GM18870 (cell line): ENCODE data around the gene DDHD1.
A peak's percentile ranks its signal among the peaks of the same experiment; 100 is the strongest.
"Not testable (repeated sequence)": the region's sequence is repeated elsewhere in the genome, so short reads cannot be mapped to it uniquely, and the experiment has no call there.

Experiments used
- ATAC-seq: cut with Tn5 transposase; IDR thresholded peaks from one replicate; pipeline ENCODE4 v1.9.1; 2021; ENCODE audit warnings: moderate library complexity; ENCODE audit not compliant: unreplicated experiment

The DDHD1 gene

DNA sequence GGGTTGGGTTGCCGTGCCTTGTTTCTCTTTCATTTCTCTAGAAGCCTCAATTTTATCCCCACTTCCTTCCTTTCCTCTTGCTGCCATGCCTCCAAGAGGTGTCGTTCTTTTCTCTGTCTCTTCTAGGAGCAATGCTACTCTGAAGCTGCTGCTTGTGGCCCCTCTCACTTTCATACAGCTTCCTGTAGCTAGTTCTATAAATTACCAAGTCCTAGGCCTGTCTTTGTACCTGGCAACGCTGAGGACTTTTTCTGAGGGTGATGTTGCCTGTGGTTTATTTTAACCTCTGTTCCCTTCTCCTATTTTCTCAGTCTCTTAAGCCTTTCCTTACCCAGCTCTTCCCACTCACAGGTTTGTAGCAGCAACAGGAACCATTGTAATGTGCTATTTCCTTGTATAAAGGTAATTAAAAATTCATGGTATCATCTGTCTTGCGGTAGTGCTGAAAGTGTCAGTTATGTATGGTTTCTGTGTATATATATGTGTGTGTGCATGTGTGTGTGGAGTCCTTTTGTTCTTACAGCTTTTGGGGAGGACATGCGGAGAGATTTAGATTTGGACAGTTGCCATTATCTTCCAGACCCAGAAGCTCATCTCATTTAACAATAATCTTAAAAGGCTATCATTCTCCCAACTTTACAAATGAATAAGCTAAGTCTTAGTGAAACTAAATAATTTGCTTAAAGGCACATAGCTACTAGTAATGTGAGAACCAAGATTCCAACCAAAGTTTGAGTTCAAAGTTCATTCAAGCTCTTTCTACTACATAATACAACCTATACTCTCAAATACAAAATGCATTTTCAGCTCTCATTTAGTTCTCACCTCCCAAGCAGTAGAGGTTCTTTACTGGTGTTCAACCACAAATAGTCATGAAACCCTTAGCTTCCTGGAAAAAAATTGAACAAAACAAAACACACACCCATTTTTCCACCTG lies 43.8 kb downstream of the DDHD1 start:
- ATAC-seq: peak; percentile 82

DNA sequence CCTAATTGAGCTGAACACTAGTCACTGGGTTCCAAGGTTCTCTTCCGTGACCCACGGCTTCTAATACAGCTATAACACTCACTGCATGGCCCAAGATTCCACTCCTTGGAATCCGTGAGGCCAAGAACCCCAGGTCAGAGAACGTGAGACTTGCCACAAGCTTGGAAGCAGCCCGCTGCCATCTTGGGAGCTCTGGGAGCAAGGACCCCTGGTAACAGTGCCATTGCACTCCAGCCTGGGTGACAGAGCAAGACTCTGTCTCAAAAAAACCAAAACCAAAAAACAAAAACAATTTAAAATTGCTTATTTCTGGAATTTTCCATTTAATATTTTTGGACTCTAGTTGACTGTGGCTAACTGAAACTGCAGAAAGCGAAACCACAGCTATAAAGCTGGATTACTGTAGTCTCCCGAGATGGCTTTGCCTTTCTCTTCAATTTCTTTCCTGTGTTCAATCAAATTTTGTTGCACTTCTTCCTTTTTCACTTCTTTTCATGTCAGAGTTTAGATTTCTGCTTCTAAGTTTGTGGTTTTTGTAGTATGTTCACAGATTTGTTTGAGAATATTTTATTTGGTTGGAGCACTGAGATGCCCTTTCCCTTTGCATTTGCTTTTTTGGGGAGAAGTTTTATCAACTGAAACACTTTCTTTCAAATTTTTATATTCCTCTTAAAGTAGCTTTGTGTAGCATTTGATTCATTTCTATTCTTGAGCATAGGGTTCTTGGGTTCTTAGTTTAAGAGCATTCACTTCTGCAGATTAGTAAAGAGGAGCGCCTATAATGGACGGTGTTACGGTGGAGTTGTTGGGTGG lies 44.6 kb downstream of the DDHD1 start:
- ATAC-seq: no peak

DNA sequence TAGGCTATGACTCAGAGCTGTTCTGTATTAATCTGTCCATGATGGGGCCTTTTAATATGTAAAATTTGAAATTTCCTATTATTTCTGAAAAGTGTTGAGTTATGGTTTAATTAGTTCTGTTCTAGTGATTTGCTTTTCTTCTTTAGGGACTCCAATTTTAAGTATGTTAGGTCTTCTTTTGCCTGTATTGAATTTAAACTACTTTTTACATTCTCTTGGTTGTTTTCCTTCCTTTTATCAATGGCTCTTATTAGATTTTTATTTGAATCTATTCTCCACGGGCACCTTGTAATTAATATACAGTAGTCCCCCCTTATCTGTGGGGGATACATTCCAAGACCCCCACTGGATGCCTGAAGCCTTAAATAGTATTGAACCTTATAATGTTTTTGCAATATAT lies 46.4 kb downstream of the DDHD1 start:
- no peak for ATAC-seq

DNA sequence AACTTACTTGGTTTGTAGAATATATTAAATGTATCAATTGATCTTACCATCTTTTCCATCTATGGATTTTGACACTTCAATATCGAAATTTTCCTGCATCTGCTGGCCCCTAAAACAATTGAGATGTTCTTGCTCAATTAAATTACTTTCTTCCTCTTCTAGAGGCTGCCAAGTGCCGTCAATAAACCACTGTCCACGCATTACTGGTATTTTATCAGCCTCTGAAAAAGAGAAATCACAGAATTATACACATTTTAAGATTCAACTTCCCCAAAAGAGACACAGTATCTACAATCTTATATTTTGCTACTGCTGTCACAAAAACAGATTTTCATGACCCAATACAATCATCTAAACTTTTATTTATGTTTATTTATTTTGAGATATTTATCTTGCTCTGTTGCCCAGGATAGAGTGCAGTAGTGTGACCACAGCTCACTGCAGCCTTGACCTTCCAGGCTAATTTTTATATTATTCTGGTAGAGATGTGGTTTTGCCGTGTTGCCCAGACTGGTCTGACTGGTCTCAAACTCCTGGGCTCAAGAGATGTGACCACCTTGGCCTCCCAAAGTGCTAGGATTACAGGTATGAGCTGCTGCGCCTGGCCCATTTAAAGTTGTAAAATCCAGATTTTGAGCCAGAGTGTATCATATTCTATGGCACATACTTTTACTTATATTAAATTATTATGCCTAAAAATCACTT lies 49.3 kb downstream of the DDHD1 start:
- no peak for ATAC-seq

DNA sequence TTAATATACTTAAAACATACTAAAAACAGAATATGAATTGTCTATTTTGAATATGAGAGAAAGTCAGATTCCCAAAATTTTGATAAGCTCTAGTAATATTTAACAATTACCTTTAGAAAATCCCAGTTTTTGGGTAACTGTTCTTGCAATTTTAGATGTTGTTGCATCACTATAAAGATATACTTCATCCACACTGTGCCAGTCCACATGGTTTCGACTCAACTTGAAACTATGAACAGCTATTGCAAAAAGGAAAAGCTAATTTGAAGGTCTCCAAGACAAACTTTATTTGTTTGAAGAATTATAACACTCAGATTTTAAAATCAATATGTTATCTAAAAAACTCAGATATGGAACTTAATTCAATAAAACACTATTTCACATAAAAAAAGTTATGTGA lies 59.9 kb downstream of the DDHD1 start:
- ATAC-seq: no peak

DNA sequence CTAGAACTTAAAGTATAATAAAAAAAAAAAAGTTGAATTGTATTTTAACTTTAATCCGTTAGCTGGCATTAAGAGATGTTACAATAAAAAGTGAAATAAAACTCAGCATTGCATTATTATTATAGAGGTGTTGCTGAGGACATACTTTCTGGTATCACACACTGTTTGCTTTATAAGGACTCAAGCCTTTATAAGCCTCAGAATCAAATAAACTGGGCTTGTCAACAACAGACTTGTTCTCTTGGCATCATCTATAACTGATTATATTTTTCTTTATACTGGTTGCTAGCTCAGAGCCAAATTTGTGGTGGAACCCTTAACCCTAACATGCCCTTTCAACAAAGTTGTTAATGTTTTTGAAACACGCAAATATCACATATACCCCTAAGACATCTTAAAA lies 62.3 kb downstream of the DDHD1 start:
- no peak for ATAC-seq

DNA sequence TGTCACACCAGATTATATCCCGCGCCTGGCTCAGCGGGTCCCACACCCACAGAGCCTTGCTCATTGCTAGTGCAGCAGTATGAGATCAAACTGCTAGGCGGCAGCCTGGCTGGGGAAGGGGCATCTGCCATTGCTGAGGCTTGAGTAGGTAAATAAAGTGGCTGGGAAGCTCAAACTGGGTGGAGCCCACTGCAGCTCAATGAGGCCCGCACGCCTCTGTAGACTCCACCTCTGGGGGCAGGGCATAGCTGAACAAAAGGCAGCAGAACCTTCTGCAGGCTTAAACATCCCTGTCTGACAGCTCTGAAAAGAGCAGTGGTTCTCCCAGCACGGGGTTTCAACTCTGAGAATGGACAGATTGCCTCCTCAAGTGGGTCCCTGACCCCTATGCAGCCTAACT lies 68.2 kb downstream of the DDHD1 start:
- not testable (repeated sequence) for ATAC-seq

DNA sequence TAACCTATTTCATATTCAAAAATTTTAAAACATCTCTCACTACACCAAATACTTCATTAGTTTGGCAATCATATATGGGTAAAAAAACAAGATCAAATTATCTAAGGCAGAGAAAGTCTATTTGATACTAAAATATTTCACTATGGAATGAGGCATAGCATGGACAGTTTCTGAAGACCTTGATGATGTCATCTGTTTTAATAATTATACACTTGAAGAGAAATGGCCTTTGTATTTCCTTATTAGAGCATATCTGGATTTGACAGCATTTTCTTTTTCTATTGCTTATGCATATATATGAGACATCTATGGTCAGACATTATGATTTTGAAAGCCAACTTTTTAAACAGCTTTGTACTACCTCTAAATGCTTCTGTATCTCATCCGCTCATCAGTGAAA lies 88.6 kb downstream of the DDHD1 start:
- no peak for ATAC-seq

DNA sequence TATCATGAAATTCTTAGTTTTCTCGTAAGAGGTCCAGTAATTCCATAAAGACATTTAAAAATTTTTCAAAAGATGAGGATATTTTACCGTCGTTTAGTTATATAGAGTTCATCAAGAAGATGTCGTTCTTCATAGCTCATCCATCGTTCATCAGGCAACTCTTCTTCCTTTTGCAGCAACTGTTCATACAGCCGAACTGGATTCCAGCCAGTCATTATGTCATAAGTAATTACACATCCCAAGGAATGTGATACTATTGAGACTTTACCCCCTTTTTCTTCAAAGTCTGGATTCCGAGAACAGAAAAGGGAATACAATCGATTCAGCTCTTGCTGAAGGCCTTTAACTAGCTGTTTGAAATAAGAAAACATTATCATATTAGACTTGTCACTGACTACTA lies 90.3 kb downstream of the DDHD1 start:
- no peak for ATAC-seq

DNA sequence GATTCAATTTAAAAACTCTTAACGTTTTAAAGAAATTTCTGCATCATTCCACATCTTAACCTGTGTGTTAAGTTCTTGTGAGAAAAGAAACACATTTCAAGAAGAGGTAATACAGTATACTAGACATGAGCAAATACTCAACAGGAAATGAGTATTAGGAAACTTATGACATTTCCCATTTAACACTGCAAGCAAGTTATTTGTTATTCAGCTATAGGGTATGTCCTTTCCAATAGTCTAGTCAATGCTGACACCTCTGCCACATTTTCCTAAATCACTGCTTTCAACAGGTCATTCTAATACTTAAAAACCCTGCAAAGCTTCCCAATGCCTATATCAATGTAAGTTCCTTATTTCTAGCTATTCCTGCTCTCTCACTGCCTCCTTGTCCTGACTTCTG lies 93.1 kb downstream of the DDHD1 start:
- ATAC-seq: no peak

DNA sequence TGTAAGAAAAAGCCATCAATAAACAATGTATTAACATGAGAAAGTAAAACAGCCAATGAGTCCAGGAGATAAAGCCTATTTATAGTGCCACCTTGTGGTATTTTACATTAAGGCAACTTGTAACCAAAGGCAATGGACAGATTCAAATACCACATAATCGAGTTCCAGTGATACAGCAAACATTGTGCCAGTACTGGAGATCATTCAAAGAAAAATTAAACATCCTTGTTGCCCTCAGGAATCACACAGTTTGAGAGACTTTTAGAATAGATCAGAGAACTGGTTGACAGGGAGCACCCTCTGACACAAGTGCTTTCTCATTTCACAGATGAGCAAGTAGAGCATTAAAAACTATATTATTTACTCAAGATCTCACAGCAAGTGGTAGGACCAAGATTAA lies 98.1 kb downstream of the DDHD1 start:
- no peak for ATAC-seq

DNA sequence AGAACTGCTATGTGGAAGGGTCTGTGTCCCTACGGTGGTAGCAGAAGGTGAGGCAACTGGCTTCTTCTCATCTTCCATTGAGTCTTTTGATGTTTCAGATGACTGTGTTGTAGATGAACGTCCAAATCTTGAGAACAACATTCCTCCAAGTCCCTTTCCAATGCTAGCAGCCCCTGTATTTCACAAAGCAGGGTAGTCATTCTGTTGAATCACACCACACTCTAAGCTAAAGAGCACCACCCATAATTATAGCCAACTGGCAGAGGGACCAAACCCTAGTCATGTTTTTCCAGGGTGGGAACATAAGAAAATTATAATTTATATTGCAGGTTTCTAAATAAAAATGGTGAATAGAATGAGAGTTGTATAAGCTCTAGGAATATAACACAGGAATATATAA lies 98.7 kb downstream of the DDHD1 start:
- ATAC-seq: no peak

DNA sequence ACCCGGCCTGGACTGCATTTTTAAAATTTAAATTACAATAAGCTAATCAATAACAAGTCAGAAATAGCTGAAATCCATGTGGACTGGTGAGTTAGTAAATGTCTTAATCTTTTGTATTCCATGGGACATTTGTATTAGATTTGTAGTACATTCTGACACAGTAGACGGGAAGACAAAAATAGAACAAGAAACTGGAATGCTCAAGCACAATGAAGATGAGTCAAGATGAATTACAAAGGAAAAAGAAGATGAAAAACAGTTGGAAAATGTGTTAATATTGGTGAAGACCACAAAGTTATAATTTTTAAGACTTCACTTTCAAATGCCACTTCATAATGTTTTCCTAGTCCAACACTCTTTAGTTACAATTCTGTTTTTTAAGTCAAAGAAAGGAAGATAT lies 104.5 kb downstream of the DDHD1 start:
- ATAC-seq: no peak

DNA sequence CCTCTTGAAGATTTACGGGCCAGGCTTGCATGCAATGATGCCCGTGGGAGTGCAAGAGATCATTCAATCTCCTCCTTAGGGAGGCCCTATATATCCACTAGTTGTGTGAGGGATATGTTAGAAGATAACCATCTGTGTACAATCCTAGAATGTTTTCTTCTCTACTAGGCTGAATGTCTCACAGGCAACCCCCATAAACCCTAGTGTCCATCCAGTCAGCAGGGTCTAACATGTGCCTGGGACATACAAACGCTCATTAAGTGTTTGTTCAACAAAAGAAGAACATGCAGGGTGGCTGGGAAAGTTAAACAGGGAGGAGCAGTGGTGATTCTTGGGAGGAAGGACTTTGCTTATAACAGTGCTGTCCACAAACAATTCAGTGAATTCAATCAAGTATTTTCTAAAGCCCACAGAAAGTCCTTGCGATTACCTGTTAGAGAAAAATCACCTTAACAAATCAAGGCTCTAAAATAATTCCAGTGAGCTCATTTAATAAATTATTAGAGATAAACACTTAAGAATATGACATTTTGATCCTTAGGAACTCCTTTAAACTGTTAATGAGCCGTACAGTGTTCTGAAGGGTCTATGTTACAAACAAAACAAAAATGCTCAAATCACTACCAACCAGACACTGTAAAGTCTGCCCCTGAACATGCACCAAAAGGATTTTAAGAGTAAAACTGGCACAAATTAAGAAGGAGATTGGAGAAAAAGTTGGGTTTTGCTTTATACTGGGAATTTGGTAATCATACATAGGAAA lies 105.6 kb downstream of the DDHD1 start:
- no peak for ATAC-seq

DNA sequence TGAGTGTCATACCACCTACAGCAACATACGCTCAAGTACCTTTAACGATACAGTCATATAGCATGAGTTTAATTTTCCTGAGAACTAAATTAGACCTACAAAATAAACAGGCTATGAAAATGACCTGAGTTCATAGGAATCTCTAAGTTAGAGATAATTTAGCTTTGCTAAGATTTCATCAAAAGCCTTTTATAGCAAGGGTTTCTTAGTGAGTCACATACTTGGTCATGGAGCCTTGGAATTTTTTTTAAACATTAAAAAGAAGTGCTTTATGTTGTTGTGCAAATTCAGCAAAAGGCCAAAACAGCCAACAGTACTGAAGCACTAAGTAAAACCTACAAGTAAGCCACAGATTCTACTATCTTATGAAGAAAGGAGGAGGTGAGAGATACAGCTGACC lies 108.6 kb downstream of the DDHD1 start:
- ATAC-seq: no peak

DNA sequence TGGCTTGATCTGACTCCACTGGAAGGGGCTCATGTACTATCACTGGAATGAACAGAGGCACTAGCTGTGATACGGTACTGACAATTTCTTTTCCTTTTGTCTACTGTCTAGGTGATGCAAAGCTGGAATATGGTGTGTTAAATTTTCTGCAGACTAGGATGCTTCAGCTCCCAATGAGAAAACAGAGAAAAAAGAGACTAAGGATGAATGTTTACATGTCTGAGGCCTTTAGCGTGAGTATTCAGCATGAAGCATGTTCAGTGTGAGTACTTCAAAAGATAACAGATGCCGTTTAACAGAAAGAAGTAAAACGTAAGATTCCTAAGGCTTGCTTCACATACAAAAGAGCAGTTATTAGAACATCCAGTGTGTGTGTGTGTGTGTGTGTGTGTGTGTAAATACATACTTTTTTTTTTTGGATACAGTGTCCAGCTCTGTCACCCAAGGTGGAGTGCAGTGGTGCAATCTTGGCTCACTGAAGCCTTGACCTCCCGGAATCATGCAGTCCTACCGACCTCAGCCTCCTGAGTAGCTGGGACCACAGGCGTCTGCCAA lies 110.0 kb downstream of the DDHD1 start:
- no peak for ATAC-seq

DNA sequence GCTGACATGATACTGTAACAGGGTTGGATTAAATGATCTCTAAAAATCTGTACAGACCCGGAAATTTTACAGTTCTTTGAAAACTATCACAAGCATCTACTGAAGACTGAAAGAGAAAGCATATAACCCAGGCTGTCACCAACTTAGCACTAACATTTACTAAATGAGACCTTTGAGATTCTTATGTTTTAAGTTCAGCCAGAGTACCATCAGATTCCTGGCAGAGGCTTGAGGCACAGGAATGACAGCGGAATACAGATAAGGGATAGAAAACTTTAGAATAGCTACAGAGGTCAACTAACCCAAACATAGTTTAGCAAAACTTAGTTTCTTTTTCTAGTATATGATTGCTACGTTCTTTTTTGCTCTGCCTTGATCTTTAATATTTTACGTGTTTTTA lies 110.6 kb downstream of the DDHD1 start:
- ATAC-seq: no peak

DNA sequence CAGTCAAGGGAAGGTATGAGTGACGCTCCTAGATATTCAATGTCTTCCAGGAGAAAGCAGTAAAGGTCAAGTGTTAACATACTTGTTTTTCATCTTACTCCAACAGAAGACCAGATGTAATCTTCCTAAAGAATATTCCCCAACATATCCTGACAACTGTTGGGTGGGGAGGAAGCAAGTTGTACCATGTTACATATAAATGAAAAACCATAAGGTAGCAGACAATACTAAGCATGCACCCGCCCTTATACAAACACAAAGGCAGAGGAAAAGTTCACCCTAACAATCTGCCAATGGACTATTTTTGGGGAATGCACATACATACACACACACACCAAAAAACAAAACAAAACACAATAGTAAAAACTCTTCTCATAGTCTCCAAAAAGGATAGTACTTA lies 112.1 kb downstream of the DDHD1 start:
- ATAC-seq: no peak

DNA sequence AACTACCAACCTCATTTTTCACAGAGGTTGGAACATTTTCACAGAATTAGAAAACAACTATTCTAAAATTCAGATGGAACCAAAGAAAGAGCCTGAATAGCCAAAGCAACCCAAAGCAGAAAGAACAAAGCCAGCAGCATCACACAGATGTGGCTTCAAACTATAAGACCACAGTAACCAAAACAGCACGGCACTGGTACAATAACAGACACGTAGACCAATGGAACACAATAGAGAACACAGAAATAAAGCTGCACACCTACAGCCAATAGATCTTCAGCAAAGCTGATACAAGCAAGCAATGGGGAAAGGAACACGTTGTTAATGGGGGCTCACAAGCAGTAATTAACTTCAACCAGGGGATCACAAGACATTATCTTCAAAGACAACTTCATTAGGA lies 114.5 kb downstream of the DDHD1 start:
- no peak for ATAC-seq

DNA sequence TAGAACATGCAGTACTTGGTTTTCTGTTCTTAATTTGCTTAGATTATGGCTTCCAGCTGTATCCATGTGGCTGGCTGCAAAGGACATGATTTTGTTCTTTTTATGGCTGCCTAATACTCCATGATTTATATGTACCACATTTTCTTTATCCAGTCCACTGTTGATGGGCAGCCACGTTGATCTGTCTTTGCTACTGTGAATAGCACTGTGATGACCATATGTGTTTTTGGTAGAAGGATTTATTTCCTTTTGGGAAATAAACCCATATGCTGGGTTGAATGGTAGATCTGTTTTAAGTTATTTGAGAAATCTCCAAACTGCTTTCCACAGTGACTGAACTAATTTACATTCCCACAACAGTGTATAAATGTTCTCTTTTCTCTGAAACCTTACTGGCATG lies 116.1 kb downstream of the DDHD1 start:
- no peak for ATAC-seq
